Gastrocnemius medialis (tissue), 4 donors: ENCODE data around the gene EGFLAM.

Experiments
- CTCF ChIP-seq, 5 experiments: fragments of 450-650 bp in 3 of 5; fragments of 200-600 bp in 2 of 5; sonication (generic) in 2 of 5; IDR thresholded peaks in 4 of 5; conservative IDR thresholded peaks in 1 of 5; 1 replicate in 4 of 5; 2 replicates in 1 of 5; pipeline ENCODE4 v1.5.1; 2016 to 2019; ENCODE audit warnings: antibody characterized with exemption in 5 of 5, mild to moderate bottlenecking in 3 of 5, moderate library complexity in 3 of 5
- POLR2A ChIP-seq, 2 donors: fragments of 450-650 bp; IDR thresholded peaks; one replicate each; pipeline ENCODE4 v1.6.1; 2017; ENCODE audit warnings: antibody characterized with exemption in 2 of 2, mild to moderate bottlenecking in 2 of 2, moderate library complexity in 2 of 2

GRCh38 chr5:38479315-38479904, 221.1 kb downstream of the EGFLAM start:
- no peak for TF ChIP-seq POLR2A (IDR thresholded peaks at IDR 0.05)
- TF ChIP-seq CTCF (IDR thresholded peaks at IDR 0.05 in 4 of 5, conservative IDR thresholded peaks at IDR 0.05 in 1 of 5): no peak
